Measurements from ENCODE around the gene RPLP2.

RPLP2 gene

GRCh38 chr11:802693-803466 lies 6.9 kb upstream of the RPLP2 start:
- DNase-seq (ENCODE audit: extremely low read depth in 1 of 2, low read depth in 1 of 2): no peak

GRCh38 chr11:803467-803742 lies 6.4 kb upstream of the RPLP2 start:
- no peak for DNase-seq (ENCODE audit: extremely low read depth in 1 of 2, low read depth in 1 of 2)

- DNase-seq (ENCODE audit: extremely low read depth in 1 of 2, low read depth in 1 of 2): no peak
Observed at GRCh38 chr11:803770-804598, 5.8 kb upstream of the RPLP2 start.

- no peak for DNase-seq (ENCODE audit: extremely low read depth in 1 of 2, low read depth in 1 of 2)
Observed at GRCh38 chr11:804599-804964, 5.2 kb upstream of the RPLP2 start.

- no peak for DNase-seq (ENCODE audit: extremely low read depth in 1 of 2, low read depth in 1 of 2)
Observed at GRCh38 chr11:808427-809286, 1.1 kb upstream of the RPLP2 start.

GRCh38 chr11:810040-810567 lies 337 bp downstream of the RPLP2 start:
- DNase-seq (ENCODE audit: extremely low read depth in 1 of 2, low read depth in 1 of 2): no peak

GRCh38 chr11:811446-812245 lies 1.9 kb downstream of the RPLP2 start:
- DNase-seq (ENCODE audit: extremely low read depth in 1 of 2, low read depth in 1 of 2): no peak

- DNase-seq (ENCODE audit: extremely low read depth in 1 of 2, low read depth in 1 of 2): no peak
Observed at GRCh38 chr11:812390-812789, 2.6 kb downstream of the RPLP2 start.

- no peak for DNase-seq (ENCODE audit: extremely low read depth in 1 of 2, low read depth in 1 of 2)
Observed at GRCh38 chr11:813072-813455, 3.3 kb downstream of the RPLP2 start.

- no peak for DNase-seq (ENCODE audit: extremely low read depth in 1 of 2, low read depth in 1 of 2)
Observed at GRCh38 chr11:813456-814096, 3.8 kb downstream of the RPLP2 start.

- no peak for DNase-seq (ENCODE audit: extremely low read depth in 1 of 2, low read depth in 1 of 2)
Observed at GRCh38 chr11:815675-816432, 6.1 kb downstream of the RPLP2 start.

- no peak for DNase-seq (ENCODE audit: extremely low read depth in 1 of 2, low read depth in 1 of 2)
Observed at GRCh38 chr11:816433-816779, 6.6 kb downstream of the RPLP2 start.

GRCh38 chr11:818396-819128 lies 8.8 kb downstream of the RPLP2 start, which contains the start of gene PNPLA2:
TSS of gene PNPLA2 (plus strand) at chr11:818914. CDS start at chr11:819719, 805 bp downstream.
- DNase-seq (ENCODE audit: extremely low read depth in 1 of 2, low read depth in 1 of 2): no peak

GRCh38 chr11:819129-819931 lies 9.6 kb downstream of the RPLP2 start:
- DNase-seq (ENCODE audit: extremely low read depth in 1 of 2, low read depth in 1 of 2): peak; percentile 79 to 82

- DNase-seq (ENCODE audit: extremely low read depth in 1 of 2, low read depth in 1 of 2): peak; percentile 85 to 90
Observed at GRCh38 chr11:819943-820649, 10.3 kb downstream of the RPLP2 start.

GRCh38 chr11:820655-821511 lies 11.1 kb downstream of the RPLP2 start:
- no peak for DNase-seq (ENCODE audit: extremely low read depth in 1 of 2, low read depth in 1 of 2)
